Retinal pigment epithelial cell (primary cell): ENCODE measurements around the gene DCUN1D3.

Source experiments
- DNase-seq: peaks from one replicate; pipeline ENCODE4 v3.0.0-alpha.2; 2010; ENCODE audit warnings: low read depth
- H3K4me3 ChIP-seq: 2 replicates; pipeline ENCODE4 v1.5.1; 2011; ENCODE audit warnings: mild to moderate bottlenecking, low read length, control low read depth, moderate library complexity
- TF ChIP-seq, protein P1 (sequence below): conservative IDR thresholded peaks from 2 replicates; pipeline ENCODE4 v1.5.1; 2011; ENCODE audit warnings: low read depth, low read length, control low read depth, inconsistent platforms

The DCUN1D3 gene

GRCh38 chr16:20846551-20846950, 53.6 kb downstream of the DCUN1D3 start:
- TF ChIP-seq, protein P1, sequence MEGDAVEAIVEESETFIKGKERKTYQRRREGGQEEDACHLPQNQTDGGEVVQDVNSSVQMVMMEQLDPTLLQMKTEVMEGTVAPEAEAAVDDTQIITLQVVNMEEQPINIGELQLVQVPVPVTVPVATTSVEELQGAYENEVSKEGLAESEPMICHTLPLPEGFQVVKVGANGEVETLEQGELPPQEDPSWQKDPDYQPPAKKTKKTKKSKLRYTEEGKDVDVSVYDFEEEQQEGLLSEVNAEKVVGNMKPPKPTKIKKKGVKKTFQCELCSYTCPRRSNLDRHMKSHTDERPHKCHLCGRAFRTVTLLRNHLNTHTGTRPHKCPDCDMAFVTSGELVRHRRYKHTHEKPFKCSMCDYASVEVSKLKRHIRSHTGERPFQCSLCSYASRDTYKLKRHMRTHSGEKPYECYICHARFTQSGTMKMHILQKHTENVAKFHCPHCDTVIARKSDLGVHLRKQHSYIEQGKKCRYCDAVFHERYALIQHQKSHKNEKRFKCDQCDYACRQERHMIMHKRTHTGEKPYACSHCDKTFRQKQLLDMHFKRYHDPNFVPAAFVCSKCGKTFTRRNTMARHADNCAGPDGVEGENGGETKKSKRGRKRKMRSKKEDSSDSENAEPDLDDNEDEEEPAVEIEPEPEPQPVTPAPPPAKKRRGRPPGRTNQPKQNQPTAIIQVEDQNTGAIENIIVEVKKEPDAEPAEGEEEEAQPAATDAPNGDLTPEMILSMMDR, result no peak
- no peak for DNase-seq
- no peak overlapping the region for H3K4me3 ChIP-seq

DNA sequence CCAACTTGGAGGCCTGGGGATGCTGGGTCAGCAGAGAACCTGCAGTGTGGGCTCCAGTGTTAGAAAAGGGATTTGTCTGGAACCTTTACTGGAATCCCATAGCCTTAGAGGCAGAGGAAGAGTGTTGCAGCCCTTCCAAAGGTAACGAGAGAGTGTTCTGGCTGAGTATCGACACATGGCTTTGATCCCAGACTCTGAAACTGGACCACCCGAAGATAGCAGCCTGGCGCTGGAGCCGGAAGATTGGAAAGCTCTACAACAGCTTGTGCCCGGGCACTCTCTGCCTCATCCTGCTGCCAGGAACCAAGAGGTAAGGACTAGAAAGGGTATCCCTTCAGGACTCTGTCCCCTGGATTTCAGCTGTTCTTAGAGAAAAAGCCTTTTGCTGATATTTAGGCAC, 54.1 kb downstream of the DCUN1D3 start:
- DNase-seq, result no peak
- H3K4me3 ChIP-seq, result no peak overlapping the region
- TF ChIP-seq, protein P1, result no peak

GRCh38 chr16:20844588-20844987, 55.6 kb downstream of the DCUN1D3 start:
- DNase-seq, result no peak
- TF ChIP-seq, protein P1, result no peak
- no peak overlapping the region for H3K4me3 ChIP-seq

- no peak overlapping the region for H3K4me3 ChIP-seq
- no peak for DNase-seq
- TF ChIP-seq, protein P1, result no peak
These were observed 56.1 kb downstream of the DCUN1D3 start for GRCh38 chr16:20844054-20844453.

DNA sequence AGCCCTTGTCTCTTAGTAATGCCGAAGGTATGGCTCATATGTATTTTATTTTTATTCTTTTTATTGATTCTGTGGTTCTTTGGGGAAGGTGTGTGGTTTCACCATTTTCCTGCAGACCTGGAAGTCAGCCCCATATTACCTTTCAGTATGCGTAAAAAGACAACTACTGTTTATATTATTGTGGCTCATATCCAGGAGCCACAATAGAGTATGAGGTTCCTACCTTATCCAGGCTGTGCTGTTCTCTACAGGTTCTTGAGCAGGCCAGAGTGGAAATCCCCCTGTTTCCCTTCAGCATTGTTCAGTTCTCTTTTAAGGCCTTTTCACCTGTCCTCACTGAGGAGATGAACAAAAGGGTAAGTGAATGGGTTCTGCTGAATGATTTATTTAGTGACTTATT, 60.7 kb downstream of the DCUN1D3 start:
- no peak for DNase-seq
- TF ChIP-seq, protein P1, result no peak

DNA sequence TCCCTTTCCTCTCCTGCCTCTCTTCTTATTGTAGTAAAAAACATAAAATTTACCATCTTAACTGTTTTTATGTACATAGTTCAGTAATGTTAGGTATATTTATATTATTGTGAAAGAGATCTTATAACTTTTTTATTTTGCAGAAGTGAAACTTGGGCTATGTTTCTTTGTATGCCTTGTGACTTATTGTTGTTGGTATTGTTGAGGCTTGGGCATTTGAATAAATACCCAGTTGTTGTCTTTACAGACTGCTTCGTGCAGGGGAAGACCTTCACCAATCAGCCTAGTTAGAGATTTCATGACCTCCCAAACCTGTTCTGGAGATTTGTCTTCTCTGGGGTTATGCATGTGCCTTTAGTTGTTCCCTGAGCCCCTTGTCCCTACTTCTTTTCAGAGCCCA, 61.9 kb downstream of the DCUN1D3 start:
- no peak overlapping the region for H3K4me3 ChIP-seq
- TF ChIP-seq, protein P1, result no peak
- DNase-seq, result no peak

More for the DNA sequence above, 60.7 kb downstream of the DCUN1D3 start:
- no peak overlapping the region for H3K4me3 ChIP-seq

DNA sequence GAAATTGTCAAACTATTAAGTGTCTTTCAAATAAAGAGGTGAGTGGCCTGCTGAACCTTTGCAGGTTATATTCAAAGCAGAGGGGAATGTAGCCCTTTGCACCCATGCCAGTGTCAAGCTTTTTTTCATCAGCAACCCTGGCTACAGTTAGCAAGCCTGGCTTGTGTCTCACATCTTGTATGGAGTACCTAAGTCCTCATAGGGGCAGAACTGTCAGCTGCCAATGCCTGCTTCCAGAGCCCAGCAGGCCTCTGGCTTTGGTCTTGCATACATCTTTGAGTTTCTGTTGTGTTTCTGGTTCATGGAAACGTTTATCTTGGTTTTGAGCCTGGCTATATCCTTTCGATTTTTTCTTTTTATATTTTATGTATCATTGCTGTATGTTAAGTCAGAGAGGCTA, 67.1 kb downstream of the DCUN1D3 start:
- TF ChIP-seq, protein P1, result no peak
- H3K4me3 ChIP-seq, result no peak overlapping the region
- no peak for DNase-seq
